Rectal smooth muscle tissue (tissue), 1 donor: ENCODE data around the gene CHRFAM7A.
"Not testable (repeated sequence)": the region's sequence is repeated elsewhere in the genome, so short reads cannot be mapped to it uniquely, and the experiment has no call there.

Experiments
- H3K27ac ChIP-seq: one replicate; pipeline ENCODE4 v1.7.0; 2013; ENCODE audit warnings: low read depth, low read length, inconsistent platforms
- H3K27me3 ChIP-seq: one replicate; pipeline ENCODE4 v1.7.0; 2013; ENCODE audit warnings: low read length; ENCODE audit not compliant: control insufficient read depth, insufficient read depth
- H3K36me3 ChIP-seq: one replicate; pipeline ENCODE4 v1.7.0; 2013; ENCODE audit warnings: low read length; ENCODE audit not compliant: control insufficient read depth, insufficient read depth
- H3K4me1 ChIP-seq: one replicate; pipeline ENCODE4 v1.7.0; 2013; ENCODE audit warnings: low read length; ENCODE audit not compliant: control insufficient read depth, insufficient read depth
- H3K4me3 ChIP-seq: one replicate; pipeline ENCODE4 v1.7.0; 2013; ENCODE audit warnings: low read length
- H3K9ac ChIP-seq: one replicate; pipeline ENCODE4 v1.7.0; 2013; ENCODE audit warnings: low read length

The CHRFAM7A gene

GRCh38 chr15:30368271-30368670, 25.1 kb downstream of the CHRFAM7A start:
- not testable (repeated sequence) for H3K27me3 ChIP-seq, H3K27ac ChIP-seq, H3K36me3 ChIP-seq, H3K4me1 ChIP-seq, H3K4me3 ChIP-seq, H3K9ac ChIP-seq

DNA sequence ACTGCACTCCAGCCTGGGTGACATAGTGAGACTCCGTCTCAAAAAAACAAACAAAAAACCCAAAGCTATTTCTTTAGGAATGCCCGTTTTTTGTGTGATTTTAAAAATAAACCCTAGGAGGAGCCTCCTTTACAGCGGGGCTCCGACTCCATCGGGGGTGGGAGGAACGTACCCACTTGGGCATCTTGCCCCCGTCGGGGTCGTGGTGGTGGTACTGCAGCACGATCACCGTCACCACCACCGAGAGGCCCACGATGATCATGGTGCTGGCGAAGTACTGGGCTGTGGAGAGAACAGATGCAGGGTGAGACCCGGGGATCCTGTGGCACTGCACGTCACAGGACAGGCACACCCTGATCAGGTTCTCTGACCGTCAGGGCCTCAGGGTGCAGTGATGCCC, 26.1 kb downstream of the CHRFAM7A start:
- not testable (repeated sequence) for H3K9ac ChIP-seq, H3K4me3 ChIP-seq, H3K4me1 ChIP-seq, H3K27ac ChIP-seq, H3K27me3 ChIP-seq, H3K36me3 ChIP-seq

GRCh38 chr15:30361404-30361803, 31.9 kb downstream of the CHRFAM7A start:
- H3K9ac ChIP-seq, H3K27me3 ChIP-seq, H3K4me1 ChIP-seq, H3K36me3 ChIP-seq, H3K27ac ChIP-seq, H3K4me3 ChIP-seq: not testable (repeated sequence)

DNA sequence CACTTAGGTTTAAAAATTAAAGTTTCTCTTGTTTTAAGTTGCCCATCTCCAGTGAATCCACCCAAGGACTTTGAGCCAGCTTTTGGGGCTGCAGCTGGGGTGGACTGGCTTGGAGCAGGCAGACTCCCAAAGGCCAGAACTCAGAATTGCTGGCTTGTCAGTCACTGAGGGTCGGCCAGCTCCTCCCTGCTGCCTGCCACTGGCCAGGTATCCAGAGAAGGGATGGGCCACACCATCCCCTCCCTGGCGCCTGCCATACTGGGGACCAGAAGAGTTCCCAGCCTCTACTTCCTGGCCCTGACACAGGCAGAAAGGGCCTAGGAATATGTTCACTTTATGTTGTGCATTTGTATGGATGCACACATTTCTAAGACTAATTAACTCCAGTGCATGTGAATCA, 32.4 kb downstream of the CHRFAM7A start:
- not testable (repeated sequence) for H3K36me3 ChIP-seq, H3K9ac ChIP-seq, H3K4me3 ChIP-seq, H3K27ac ChIP-seq, H3K27me3 ChIP-seq, H3K4me1 ChIP-seq

DNA sequence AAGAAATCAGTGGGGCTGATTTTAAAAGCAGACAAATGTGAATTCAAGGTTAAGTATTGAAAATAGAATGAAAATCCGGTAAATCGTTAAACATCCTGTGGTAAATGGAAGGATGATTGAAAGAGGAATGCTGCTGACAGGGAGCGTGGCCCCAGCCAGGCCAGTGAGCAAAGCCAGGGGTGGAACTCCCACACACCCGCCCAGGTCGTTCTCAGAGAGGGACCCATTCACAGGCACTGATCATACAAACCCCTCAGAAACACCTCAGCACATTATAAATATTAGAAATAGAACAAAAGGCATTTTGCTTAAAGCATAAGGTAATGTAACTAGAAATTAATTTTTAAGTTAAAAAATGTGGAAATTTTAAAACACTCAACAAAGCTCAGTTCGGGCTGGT, 38.3 kb downstream of the CHRFAM7A start:
- H3K9ac ChIP-seq, H3K36me3 ChIP-seq, H3K4me1 ChIP-seq, H3K27me3 ChIP-seq, H3K4me3 ChIP-seq, H3K27ac ChIP-seq: not testable (repeated sequence)

- H3K4me3 ChIP-seq, H3K36me3 ChIP-seq, H3K4me1 ChIP-seq, H3K27me3 ChIP-seq, H3K27ac ChIP-seq, H3K9ac ChIP-seq: not testable (repeated sequence)
Observed at GRCh38 chr15:30349803-30350202, 43.5 kb downstream of the CHRFAM7A start.

GRCh38 chr15:30336584-30336983, 56.8 kb downstream of the CHRFAM7A start:
- not testable (repeated sequence) for H3K9ac ChIP-seq, H3K4me1 ChIP-seq, H3K27ac ChIP-seq, H3K4me3 ChIP-seq, H3K27me3 ChIP-seq, H3K36me3 ChIP-seq

GRCh38 chr15:30334152-30334551, 59.2 kb downstream of the CHRFAM7A start:
- H3K4me3 ChIP-seq, H3K27me3 ChIP-seq, H3K27ac ChIP-seq, H3K4me1 ChIP-seq, H3K9ac ChIP-seq, H3K36me3 ChIP-seq: not testable (repeated sequence)

DNA sequence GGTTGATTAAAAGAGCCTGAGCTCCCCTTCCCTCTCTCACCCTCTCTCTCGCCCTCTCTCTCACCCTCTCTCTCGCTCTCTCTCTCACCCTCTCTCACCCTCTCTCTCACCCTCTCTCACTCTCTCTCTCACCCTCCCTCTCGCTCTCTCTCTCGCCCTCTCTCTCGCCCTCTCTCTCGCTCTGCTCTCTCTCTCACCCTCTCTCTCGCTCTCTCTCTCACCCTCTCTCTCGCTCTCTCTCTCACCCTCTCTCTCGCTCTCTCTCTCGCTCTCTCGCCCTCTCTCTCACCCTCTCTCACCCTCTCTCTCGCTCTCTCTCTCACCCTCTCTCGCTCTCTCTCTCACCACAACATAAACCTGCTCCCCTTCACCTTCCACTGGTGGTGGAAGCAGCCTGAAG, 67.2 kb downstream of the CHRFAM7A start:
- not testable (repeated sequence) for H3K27me3 ChIP-seq, H3K27ac ChIP-seq, H3K9ac ChIP-seq, H3K36me3 ChIP-seq, H3K4me3 ChIP-seq, H3K4me1 ChIP-seq

DNA sequence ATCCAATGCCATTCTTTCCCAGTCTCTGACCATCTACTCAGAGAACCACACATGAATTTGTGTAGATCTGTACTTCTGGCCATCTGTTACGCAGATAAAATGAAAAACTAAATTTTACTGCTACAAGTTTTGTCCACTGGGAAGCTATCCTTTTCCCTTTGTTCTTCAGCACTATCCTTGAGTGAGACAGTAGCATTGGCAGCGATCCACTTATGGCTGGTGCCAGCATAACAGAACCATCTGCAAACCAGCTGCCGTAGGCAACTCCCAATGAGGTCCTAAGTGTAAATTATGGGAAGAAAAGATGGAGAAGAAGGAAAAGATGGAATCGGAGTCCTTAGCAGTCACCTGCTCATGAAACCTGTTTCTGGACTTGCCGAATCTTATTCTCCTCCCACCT, 72.3 kb downstream of the CHRFAM7A start:
- not testable (repeated sequence) for H3K36me3 ChIP-seq, H3K27me3 ChIP-seq, H3K4me3 ChIP-seq, H3K4me1 ChIP-seq, H3K9ac ChIP-seq, H3K27ac ChIP-seq

- H3K4me3 ChIP-seq, H3K4me1 ChIP-seq, H3K27me3 ChIP-seq, H3K36me3 ChIP-seq, H3K9ac ChIP-seq, H3K27ac ChIP-seq: not testable (repeated sequence)
Observed at GRCh38 chr15:30315704-30316103, 77.6 kb downstream of the CHRFAM7A start.

DNA sequence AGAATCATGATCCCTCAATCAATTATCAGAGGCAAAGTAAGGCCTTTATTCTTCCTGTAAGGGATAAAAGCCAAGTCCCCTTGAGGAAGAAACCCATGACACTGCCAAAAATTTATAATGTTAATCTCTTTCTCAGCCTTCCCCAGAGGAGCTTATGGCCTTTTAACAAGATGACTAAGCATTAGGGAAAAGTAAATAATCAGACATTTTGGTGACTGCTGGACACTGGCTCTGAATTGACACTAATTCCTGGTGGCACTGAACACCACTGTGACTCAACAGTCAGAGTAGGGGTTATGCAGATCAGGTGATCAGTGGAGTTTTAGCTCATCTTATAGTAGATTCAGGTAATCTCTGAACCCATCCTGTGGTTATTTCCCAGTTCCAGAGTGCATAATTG, 82.8 kb downstream of the CHRFAM7A start:
- not testable (repeated sequence) for H3K27me3 ChIP-seq, H3K27ac ChIP-seq, H3K4me3 ChIP-seq, H3K4me1 ChIP-seq, H3K9ac ChIP-seq, H3K36me3 ChIP-seq
